GM19025 (cell line): ENCODE data around the gene VRTN.
"Not testable (repeated sequence)": the region's sequence is repeated elsewhere in the genome, so short reads cannot be mapped to it uniquely, and the experiment has no call there.

Experiments used
- ATAC-seq: cut with Tn5 transposase; IDR thresholded peaks from one replicate; pipeline ENCODE4 v1.9.1; 2021; ENCODE audit warnings: mild to moderate bottlenecking, low read depth, moderate library complexity; ENCODE audit not compliant: unreplicated experiment

Gene VRTN

DNA sequence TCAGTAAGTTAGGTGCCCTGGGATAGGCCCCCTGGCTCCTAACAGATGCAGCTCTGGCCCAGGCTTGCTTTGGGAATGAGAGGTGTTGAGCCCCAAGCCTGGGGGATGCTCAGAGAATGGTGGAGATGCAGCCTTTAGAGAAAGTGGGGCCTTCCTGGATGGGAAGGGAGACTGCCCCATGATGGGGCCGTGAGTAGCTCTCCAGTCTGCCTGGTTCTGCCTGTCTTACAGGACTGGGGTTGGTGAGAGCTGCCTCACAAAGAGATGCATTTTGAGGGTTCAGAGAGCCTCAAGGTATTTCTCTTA, 523 bp upstream of the VRTN start:
- ATAC-seq: no peak

DNA sequence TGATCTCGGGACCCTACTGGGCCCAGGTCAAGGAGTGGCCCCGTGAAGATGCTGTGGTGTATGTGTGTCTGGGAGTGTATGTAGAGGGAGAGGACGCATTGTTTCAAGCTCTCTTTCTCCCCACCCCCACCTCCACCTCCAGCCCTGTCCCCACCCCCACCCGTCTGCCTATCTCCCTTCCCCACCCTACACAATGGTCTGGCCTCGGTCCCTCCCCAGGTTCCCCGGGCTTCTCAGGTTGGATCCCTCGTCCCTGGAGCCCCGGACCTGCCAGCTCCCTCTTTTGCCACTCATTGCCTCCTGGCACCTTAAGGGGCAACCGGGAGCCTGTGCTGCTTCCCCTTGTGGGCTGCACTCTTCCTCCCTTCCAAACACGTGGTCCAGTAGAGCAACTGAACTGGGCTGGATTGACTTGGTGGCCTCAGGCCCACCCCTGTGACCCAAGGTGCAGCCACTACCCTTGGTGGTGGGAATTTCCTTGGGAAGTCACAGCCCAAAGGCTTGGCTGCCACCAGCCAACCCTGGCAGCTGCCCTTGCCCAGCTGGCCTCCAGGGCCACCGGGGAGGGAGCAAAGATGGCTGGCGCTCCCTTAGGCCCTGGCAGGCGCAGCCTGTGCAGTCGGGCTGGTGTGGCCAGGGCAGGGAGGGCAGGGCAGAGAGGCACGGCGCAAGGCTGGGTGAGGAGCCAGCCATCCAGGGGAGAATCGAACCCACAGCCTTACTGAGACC, 628 bp downstream of the VRTN start:
- no peak for ATAC-seq

GRCh38 chr14:74349757-74350156, 1.5 kb downstream of the VRTN start:
- ATAC-seq: no peak

GRCh38 chr14:74350211-74350927, 2.1 kb downstream of the VRTN start:
- ATAC-seq: no peak

DNA sequence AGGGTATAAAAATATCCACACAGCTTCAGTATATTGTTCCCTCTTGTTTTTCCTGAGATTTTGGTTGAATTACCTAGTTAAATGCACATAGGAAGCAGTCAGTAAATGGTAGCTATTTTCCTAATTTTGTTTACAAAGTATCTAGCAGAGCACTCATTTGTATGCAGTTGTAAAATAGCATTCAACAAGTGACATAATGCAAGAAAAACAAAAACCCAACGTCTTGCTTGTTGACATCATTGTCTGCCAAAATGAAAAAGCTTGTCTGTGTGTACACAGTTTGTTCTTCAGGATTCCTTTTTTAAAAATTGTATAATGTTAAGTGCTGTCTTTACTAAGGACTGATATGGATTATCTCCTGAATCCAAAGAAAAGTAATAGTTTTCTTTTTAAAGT, 2.7 kb downstream of the VRTN start:
- no peak for ATAC-seq

DNA sequence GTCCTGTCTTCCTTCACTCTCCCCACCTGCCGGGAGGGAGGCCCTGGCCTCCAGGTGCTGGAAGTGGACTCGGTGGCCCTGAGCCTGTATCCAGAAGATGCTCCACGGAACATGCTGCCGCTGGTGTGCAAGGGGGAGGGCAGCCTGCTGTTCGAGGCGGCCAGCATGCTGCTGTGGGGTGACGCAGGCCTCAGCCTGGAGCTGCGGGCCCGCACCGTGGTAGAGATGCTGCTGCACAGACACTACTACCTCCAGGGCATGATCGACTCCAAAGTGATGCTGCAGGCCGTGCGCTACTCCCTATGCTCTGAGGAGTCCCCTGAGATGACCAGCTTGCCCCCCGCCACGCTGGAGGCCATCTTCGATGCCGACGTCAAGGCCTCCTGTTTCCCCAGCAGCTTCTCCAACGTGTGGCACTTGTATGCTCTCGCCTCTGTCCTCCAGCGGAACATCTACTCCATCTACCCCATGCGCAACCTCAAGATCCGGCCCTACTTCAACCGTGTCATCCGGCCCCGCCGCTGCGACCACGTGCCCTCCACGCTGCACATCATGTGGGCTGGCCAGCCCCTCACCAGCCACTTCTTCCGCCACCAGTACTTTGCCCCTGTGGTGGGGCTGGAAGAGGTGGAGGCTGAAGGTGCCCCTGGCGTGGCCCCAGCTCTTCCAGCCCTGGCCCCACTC, 8.8 kb downstream of the VRTN start:
- no peak for ATAC-seq

GRCh38 chr14:74357585-74357984, 9.3 kb downstream of the VRTN start:
- no peak for ATAC-seq

GRCh38 chr14:74358176-74358829, 10.0 kb downstream of the VRTN start:
- no peak for ATAC-seq

GRCh38 chr14:74360163-74360562, 11.9 kb downstream of the VRTN start:
- no peak for ATAC-seq

GRCh38 chr14:74362361-74362915, 14.2 kb downstream of the VRTN start:
- no peak for ATAC-seq

DNA sequence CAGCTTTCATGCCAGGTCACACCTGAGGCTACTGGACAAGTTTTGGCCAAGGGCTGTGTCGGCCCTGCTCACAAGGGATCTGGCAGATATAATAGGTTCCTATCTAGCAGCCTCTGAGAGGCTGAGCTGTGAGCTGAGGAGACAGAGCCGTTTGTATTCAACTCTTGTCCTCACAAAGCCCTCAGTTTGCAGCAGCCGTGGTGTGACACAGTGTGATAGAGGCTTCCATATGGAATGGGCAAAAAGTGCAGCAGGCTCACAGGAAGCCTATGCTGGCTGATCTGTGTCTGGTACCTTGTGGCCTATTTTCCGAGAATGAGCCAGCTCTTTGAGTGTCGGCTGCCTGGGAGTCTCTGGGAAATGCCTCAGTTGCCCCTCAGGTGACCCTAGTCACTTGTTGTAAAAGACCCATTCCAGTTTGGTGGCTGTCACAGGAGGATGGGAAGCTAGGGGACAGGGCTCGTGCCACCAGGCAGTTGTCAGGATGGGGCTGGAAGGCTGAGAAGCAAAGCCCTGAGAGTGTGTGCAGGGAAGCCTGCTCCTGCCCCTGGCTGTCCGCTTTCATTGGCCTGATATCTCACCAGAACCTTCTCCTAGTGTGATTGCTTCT, 16.1 kb downstream of the VRTN start:
- ATAC-seq: no peak

GRCh38 chr14:74368026-74368425, 19.8 kb downstream of the VRTN start:
- ATAC-seq: no peak

DNA sequence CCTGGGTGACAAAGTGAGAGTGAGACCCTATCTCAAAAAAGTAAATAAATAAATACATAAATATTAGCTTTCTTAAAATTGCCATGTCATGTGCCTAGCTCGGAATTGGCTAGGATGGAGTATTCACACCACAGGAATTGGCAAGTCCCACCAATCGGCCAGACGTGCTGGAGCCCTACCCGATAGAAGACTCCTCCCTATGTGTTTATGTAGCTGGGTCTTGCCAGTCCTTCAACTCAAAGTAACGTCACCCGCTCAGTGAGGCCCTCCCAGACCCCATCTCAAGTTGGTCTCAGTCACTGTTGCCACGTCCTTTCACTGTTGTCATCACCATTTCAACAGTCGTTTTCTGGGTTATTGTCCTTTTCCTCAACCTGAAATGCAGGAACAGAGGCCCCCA, 20.2 kb downstream of the VRTN start:
- no peak for ATAC-seq

DNA sequence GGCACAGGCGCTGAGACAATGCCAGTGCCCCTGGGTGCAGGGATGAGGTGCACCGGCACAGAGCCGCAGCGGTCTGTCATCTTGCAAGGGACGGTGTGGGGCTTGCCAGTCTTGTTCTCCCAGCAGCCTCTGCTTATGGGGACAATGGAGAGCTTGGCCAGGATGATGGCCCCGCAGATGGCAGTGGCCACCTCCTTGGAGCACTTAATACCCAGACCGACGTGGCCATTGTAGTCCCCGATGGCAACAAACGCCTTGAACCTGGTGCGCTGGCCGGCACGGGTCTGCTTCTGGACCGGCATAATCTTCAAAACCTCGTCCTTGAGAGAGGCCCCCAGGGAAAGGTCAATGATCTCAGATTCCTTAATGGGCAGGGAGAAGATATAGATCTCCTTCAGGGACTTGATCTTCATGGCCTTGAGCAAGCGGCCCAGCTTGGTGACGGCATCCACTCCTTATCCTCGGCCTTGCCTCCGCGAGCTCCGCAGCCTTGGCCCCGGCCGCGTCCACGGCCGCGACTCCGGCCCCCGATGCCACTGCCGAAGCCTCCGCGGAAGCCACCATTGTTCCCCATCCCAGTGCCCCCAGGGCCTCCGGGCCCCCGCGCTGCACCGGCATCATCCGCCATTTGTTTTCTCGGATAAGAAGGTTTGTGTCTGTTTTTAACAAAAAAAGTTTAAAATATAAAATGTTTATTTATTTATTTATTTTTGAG, 29.9 kb downstream of the VRTN start:
- ATAC-seq: no peak

DNA sequence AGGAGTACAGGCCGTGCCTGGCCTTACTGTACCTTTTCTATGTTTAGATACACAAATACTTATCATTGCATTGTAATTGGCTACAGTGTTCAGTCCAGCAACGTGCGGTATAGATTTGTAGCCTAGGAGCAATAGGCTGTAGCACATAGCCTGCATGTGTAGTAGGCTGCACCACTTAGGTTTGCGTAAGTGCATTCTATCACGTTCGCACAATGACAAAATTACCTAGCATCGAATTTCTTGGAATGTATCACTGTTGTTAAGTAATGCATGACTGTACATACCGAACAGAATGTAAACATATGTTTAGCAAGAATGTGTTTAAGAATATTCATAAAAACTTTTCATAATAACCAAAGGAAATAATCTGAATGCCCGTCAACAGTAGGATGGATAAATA, 31.9 kb downstream of the VRTN start:
- ATAC-seq: no peak

DNA sequence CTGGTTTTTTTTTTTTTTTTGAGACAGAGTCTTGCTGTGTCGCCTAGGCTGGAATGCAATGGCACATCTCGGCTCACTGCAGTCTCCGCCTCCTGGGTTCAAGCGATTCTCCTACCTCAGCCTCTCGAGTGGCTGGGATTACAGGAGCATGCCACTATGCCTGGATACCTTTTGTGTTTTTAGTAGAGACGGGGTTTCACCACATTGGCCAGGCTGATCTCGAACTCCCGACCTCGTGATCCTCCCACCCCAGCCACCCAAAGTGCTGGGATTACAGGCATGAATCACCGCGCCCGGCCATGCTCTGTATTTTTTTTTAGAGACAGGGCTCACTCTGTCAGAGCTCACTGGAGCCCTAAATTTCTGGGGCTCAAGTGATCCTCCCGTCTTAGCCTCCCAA, 32.6 kb downstream of the VRTN start:
- no peak for ATAC-seq

- ATAC-seq: not testable (repeated sequence)
These were observed 33.3 kb downstream of the VRTN start for GRCh38 chr14:74381571-74381970.

- no peak for ATAC-seq
These were observed 34.0 kb downstream of the VRTN start for GRCh38 chr14:74382231-74382630.

DNA sequence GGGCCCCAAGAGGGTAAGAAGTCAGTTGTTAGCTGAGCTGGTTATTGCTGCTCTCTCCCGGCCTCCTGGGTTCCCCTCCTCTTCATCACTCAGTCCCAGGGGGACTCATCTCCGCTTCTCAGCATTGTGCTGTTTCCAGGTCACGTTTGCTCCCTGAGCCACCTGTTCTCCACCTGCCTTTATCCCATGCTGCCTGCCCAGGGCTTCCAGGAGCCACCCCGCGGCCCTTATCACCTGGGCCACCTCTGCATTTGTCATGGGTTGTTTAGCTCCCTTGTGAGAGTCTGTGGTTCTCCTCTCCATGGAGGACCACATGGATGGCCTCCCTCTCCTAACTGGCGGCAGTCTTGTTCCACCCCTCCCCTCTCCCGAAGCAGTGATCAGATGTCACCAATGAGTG, 41.7 kb downstream of the VRTN start:
- no peak for ATAC-seq

GRCh38 chr14:74390505-74390904, 42.2 kb downstream of the VRTN start:
- ATAC-seq: not testable (repeated sequence)
